ENCODE results near the gene HCST. TPM values are rescaled to one million over a fixed set of nuclear protein-coding genes. Genes with fewer than 3 reads are reported as not detected.
"Not testable (repeated sequence)": the region's sequence is repeated elsewhere in the genome, so short reads cannot be mapped to it uniquely, and the experiment has no call there.

HCST gene
- total RNA-seq, 4 donors from 2014 or later = 7.6 to 57.0 (median 13.3) TPM

DNA sequence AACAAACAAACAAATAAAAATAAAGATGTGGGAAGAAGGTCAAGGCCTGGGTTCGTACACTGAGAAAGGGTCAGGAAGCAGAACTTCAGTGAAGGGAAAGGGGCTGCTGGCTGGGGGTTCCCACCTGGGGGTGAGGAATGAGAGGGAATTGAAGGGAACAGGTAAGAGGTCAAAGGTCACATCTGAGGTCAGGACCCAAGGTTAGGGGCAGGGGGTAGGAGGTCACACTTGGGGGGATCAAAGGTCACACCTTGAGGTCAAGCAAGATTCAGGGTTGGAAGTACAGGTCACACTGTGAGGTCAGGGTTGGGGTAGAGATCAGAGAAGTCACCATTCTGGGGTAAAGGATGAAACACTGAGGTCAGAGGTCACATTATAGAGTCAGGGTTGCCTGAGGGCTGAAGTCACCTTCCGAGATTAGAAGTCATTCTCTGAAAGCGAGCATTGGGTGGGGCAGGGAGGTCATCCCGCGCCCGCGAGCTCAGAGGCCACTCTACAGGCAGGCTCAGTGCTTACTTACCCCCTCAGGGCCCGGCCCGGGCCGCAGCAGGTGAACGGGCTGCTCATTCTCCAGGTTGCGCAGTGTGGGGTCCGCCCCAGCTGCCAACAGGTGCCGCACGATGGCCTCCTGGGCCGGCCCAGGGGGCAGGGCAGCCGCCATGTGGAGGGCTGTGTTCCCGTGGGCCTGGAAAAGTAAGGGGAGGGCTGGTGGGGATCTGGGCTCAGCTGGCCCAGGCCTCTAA lies 12.8 kb upstream of the HCST start:
- no peak for TF ChIP-seq CTCF (IDR thresholded peaks at IDR 0.05)
- no peak for ATAC-seq (ENCODE audit: low FRiP score)
- DNase-seq (ENCODE audit: low spot score) = no peak

DNA sequence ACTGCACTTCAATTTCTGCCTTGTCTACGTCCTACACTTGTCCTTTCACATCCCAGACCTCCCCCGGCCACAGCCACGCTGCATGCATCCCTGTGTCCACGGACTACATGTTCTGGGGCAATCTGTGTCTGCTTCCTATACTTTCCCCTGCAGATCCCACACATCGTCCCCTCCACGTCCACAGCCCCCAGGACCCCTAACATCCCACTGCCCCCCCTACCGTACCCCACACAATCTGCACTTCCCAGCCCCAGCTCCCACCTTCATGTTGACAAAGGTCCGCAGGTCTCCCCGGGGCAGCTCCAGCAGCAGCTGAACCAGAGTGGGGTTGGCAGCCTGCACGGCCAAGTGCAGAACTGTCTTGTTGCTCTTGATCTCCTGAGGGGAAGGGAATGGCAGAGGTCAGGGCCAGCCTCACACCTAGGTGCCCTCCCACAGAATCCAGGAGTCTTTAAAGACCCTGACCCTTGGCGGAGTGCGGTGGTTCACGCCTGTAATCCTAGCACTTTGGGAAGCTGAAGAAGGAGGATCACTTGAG lies 12.1 kb upstream of the HCST start:
- ATAC-seq (ENCODE audit: low FRiP score) = no peak
- TF ChIP-seq CTCF (IDR thresholded peaks at IDR 0.05) = no peak

DNA sequence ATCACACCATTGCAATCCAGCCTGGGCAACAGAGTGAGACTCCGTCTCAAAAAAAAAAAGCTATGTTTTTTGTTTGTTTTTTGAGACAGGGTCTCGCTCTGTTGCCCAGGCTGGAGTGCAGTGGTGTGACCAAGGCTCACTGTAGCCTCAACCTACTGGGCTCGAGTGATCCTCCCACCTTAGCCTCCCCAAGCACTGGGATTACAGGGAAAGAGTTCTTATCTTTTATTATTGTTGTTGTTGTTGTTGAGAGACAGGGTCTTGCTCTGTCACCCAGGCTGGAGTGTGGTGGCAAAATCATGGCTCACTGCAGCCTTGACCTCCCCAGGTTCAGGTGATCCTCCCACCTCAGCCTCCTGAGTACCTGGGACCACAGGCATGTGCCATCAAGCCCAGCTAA lies 10.5 kb upstream of the HCST start:
- not testable (repeated sequence) for ATAC-seq (ENCODE audit: low FRiP score)

More for the DNA sequence above, 12.1 kb upstream of the HCST start:
- no peak for DNase-seq (ENCODE audit: low spot score)

DNA sequence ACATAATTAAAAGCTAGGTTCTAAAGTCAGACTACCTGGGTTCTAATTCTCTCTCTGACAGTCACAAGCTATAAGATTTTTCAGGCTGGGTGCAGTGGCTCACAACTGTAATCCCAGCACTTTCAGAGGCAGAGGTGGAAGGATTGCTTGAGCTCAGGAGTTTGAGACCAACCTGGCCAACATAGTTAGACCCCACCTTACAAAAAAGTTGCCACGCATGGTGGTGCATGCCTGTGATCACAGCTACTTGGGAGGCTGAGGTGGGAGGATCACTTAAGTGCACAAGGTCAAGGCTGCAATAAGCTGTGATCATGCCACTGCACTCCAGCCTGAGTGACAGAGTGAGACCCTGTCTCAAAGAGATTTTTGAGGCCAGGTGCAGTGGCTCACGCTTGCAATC lies 8.0 kb upstream of the HCST start:
- no peak for TF ChIP-seq CTCF (IDR thresholded peaks at IDR 0.05)
- DNase-seq (ENCODE audit: low spot score) = no peak
- no peak for ATAC-seq (ENCODE audit: low FRiP score)

More for the DNA sequence above, 10.5 kb upstream of the HCST start:
- not testable (repeated sequence) for DNase-seq (ENCODE audit: low spot score)

DNA sequence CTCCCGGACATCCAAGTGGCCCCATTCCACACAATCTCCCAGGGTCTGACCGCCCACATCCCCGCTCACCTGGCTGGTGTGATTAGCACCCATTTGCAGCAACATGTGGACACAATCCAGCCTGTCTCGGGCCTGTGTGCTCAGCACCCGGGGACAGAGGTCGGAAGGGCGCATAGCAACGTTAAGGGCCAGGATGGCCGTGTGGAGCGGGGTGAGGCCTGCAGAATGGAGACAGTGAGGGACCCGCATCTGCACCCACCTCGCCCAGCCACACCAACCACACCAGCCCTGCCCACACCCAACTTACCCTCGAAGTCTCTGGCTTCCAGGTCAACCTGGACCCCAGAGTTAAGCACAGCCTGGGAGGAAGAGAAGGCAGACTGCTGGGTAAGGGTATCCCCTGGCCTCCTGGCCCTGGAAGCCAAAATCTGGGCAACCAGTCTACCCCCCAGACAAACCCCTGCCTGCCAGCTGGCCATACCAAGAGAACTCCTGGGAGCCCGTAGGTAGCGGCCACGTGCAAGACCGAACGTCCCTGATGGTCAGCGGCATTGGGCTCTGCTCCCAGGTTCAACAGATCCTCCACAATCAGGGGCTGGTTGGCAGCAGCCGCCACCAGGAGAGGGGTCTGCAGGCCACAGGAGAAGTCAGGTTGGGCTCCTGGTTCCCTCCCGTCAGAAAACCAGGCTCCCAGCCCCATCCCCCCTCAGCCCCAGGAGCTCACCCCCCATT lies 6.3 kb upstream of the HCST start:
- no peak for ATAC-seq (ENCODE audit: low FRiP score)
- no peak for DNase-seq (ENCODE audit: low spot score)

GRCh38 chr19:35896643-35897040 lies 5.7 kb upstream of the HCST start:
- ATAC-seq (ENCODE audit: low FRiP score) (no peak), DNase-seq (ENCODE audit: low spot score) (no peak)
- no peak for TF ChIP-seq CTCF (IDR thresholded peaks at IDR 0.05)

More for the DNA sequence above, 6.3 kb upstream of the HCST start:
- TF ChIP-seq CTCF (IDR thresholded peaks at IDR 0.05) = no peak

DNA sequence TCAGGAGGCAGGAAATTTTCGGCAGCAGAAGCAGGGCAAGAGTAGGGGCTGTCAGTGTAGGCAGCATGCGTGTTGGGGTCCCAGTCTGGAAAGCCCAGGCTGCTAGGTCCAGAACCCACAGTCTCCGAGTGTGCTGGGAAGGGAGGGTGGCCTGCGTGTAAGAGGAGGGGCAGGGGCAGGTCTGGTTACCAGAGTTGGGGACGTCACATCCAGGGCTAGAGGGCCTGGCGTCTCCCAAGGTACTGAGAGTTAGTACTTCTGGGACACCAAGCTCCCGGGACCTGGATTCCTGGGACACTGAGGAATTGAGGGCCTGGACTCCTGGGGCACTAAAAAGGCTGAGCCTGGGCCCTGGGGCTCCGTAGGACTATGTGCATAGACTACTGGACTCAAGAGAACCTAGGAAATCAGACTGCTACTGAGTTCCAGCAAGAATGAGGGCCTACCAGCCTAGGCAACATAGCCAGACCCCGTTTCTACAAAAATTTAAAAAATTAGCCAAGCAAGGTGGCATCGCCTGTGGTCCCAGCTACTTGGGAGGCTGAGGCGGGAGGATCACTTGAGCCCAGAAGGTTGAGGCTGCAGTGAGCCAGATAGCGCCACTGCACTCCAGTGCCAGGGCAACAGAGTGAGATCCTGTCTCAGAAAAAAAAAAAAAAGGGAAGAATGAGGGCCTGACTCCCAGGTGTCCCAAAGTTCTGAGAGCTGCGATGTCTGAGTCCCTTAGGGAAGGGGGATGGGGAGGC lies 4.5 kb upstream of the HCST start:
- no peak for DNase-seq (ENCODE audit: low spot score)
- no peak for TF ChIP-seq CTCF (IDR thresholded peaks at IDR 0.05)
- no peak for ATAC-seq (ENCODE audit: low FRiP score)

Data from omental fat pad (tissue), 4 donors.